Breast epithelium (tissue), 3 donors: Measurements from ENCODE around the gene EPHA4.

ENCODE experiments used
- CTCF ChIP-seq, 3 donors: fragments of 450-650 bp; IDR thresholded peaks; one replicate each; pipeline ENCODE4 v1.5.1; 2016 to 2017; ENCODE audit warnings: antibody characterized with exemption in 3 of 3, mild to moderate bottlenecking in 3 of 3, moderate library complexity in 3 of 3
- POLR2AphosphoS5 ChIP-seq, 3 donors: sonication (generic); formaldehyde crosslinking; IDR thresholded peaks; one replicate each; pipeline ENCODE4 v1.6.1; 2017; ENCODE audit warnings: antibody characterized with exemption in 3 of 3

- TF ChIP-seq CTCF (IDR thresholded peaks at IDR 0.05) (no peak), POLR2AphosphoS5 (IDR thresholded peaks at IDR 0.05) (no peak)
Measured at GRCh38 chr2:221567231-221567760, 4.8 kb downstream of the EPHA4 start.
